GM12873 (cell line): ENCODE data around the gene CDH10.

Experiments used
- TF ChIP-seq, protein P1 (sequence below): IDR thresholded peaks from 2 replicates; pipeline ENCODE4 v1.5.1; 2012; ENCODE audit warnings: low read depth, mild to moderate bottlenecking, moderate library complexity, low read length, control low read depth; ENCODE audit not compliant: insufficient read depth; ENCODE audit errors: missing control alignments

CDH10 gene

GRCh38 chr5:24645483-24645882 is 705 bp upstream of the CDH10 start:
- TF ChIP-seq, protein P1, sequence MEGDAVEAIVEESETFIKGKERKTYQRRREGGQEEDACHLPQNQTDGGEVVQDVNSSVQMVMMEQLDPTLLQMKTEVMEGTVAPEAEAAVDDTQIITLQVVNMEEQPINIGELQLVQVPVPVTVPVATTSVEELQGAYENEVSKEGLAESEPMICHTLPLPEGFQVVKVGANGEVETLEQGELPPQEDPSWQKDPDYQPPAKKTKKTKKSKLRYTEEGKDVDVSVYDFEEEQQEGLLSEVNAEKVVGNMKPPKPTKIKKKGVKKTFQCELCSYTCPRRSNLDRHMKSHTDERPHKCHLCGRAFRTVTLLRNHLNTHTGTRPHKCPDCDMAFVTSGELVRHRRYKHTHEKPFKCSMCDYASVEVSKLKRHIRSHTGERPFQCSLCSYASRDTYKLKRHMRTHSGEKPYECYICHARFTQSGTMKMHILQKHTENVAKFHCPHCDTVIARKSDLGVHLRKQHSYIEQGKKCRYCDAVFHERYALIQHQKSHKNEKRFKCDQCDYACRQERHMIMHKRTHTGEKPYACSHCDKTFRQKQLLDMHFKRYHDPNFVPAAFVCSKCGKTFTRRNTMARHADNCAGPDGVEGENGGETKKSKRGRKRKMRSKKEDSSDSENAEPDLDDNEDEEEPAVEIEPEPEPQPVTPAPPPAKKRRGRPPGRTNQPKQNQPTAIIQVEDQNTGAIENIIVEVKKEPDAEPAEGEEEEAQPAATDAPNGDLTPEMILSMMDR, result no peak

DNA sequence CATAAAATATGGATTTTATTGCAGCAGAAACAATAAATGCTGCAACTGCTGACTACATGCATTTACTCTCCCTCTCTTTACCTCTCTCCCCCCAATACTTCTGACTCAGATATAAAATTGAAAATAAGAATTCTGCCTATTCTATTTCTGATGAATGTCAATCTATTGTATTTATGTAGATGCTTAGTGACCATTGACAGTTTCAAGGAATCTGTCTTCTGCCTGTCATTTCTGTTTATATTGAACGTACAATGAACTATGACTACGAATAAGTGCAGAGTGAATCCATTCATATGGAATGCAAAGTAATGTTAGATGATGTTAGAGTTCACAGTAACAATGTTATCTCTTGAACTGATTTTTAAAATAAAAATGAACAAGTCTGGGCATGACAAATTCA is 898 bp downstream of the CDH10 start:
- TF ChIP-seq, protein P1, result no peak

- TF ChIP-seq, protein P1, result no peak
Observed at GRCh38 chr5:24643156-24643555, 1.6 kb downstream of the CDH10 start.

DNA sequence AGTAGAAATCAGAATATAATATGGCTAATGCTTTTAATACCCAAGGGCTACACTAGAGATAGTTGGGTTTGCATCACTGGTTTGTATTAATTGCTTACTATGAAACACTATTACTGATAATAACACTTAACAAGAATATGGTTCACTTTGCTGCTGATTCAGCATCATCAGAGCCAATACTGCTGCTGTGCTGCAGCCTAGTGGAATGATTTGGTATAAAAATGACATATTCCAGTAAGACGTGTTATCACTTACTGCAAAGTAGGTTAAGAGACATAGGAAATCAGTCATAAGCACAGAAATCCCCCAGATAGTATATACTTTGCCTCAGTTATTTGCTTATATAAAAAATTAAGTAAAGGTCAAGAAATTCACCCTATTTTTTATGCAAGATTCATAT is 2.8 kb downstream of the CDH10 start:
- TF ChIP-seq, protein P1, result peak; percentile 23

- TF ChIP-seq, protein P1, result no peak
Observed at GRCh38 chr5:24635209-24635608, 9.6 kb downstream of the CDH10 start.

GRCh38 chr5:24633715-24634325 is 11.0 kb downstream of the CDH10 start:
- TF ChIP-seq, protein P1, result peak; percentile 46

GRCh38 chr5:24632353-24632752 is 12.4 kb downstream of the CDH10 start:
- TF ChIP-seq, protein P1, result no peak
